HCT116 (cell line): ENCODE data around the gene PSENEN. TPM values are rescaled to one million over a fixed set of nuclear protein-coding genes. Genes with fewer than 3 reads are reported as not detected.

Experiments used
- ATAC-seq: fragments of 200-7000 bp; cut with Tn5 transposase; 2 replicates; pipeline ENCODE4 v1.9.1; 2020; ENCODE audit warnings: mild to moderate bottlenecking, moderate library complexity
- BruUV-seq: library from RNA; stranded (reverse); fragments of 400-500 nt; replicated peaks from 2 replicates; lab custom pipeline; 2021; lab: Mats Ljungman, UMichigan
- CTCF ChIA-PET: fragments of 300-600 bp; sonication (Branson Sonifier 250); formaldehyde crosslinking; loops from one replicate; lab custom pipeline; 2021; ENCODE audit warnings: antibody characterized with exemption; lab: Charles Lee
- POLR2A ChIA-PET: fragments of 300-600, 350-600 bp; sonication (Branson Sonifier 250); formaldehyde crosslinking; loops from one replicate; lab custom pipeline; 2021; ENCODE audit warnings: antibody characterized with exemption; lab: Charles Lee
- RAD21 ChIA-PET, 2 experiments: fragments of 300-600 bp; sonication (Branson Sonifier 250); formaldehyde crosslinking; loops; one replicate each; lab custom pipeline; 2023; ENCODE audit warnings: low total read pairs in 2 of 2; ENCODE audit not compliant: uncharacterized antibody in 2 of 2, unreplicated experiment in 2 of 2, low non-redundant PET in 1 of 2; lab: Charles Lee
- DNase-seq: peaks from one replicate; pipeline ENCODE4 v3.0.0-alpha.2; 2010; ENCODE audit warnings: low read depth, low spot score
- H2AFZ ChIP-seq: fragments of 200-600 bp; shearing (Covaris generic), sonication (generic); 2 replicates; pipeline ENCODE4 v1.6.1; 2017; ENCODE audit warnings: low read depth, mixed run types, mixed read lengths, antibody characterized with exemption, low read length; ENCODE audit not compliant: poor library complexity, severe bottlenecking
- H3K27ac ChIP-seq: 2 replicates; pipeline ENCODE4 v1.5.1; 2012; ENCODE audit warnings: low read depth, low read length
- H3K27me3 ChIP-seq: fragments of 200-600 bp; sonication (generic); 2 replicates; pipeline ENCODE4 v1.6.1; 2016; ENCODE audit warnings: mixed run types, low read length, mixed read lengths; ENCODE audit not compliant: insufficient read depth
- H3K36me3 ChIP-seq, 2 experiments: fragments of 200-500 bp in 1 of 2; fragments of 200-600 bp in 1 of 2; sonication (Bioruptor generic) in 1 of 2; sonication (generic) in 1 of 2; 2 replicates each; pipeline versions ENCODE4 v1.5.1 to v1.6.1; 2014 to 2016; ENCODE audit warnings: low read length in 2 of 2, inconsistent platforms in 1 of 2, mixed read lengths in 1 of 2, mixed run types in 1 of 2; ENCODE audit not compliant: insufficient read depth in 2 of 2, control insufficient read depth in 1 of 2
- H3K4me1 ChIP-seq, 2 experiments: fragments of 200-600 bp in 1 of 2; sonication (generic) in 1 of 2; 2 replicates each; pipeline versions ENCODE4 v1.5.1 to v1.6.1; 2012 to 2017; ENCODE audit warnings: low read length in 2 of 2, inconsistent platforms in 1 of 2, mild to moderate bottlenecking in 1 of 2, mixed read lengths in 1 of 2, mixed run types in 1 of 2, moderate library complexity in 1 of 2; ENCODE audit not compliant: insufficient read depth in 2 of 2, control insufficient read depth in 1 of 2
- H3K4me2 ChIP-seq: fragments of 200-600 bp; sonication (generic); 2 replicates; pipeline ENCODE4 v1.6.1; 2017; ENCODE audit warnings: mixed run types, low read length, mixed read lengths
- H3K4me3 ChIP-seq, 2 experiments: fragments of 200-600 bp in 1 of 2; sonication (generic) in 1 of 2; replicated peaks in 1 of 2; 2 replicates each; pipeline ENCODE4 v1.5.1; 2011 to 2016; ENCODE audit warnings: low read length in 2 of 2, control low read depth in 1 of 2, low read depth in 1 of 2, mild to moderate bottlenecking in 1 of 2, mixed read lengths in 1 of 2, mixed run types in 1 of 2
- H3K79me2 ChIP-seq: fragments of 200-600 bp; sonication (generic); 2 replicates; pipeline ENCODE4 v1.6.1; 2017; ENCODE audit warnings: mild to moderate bottlenecking, mixed run types, low read length, moderate library complexity, mixed read lengths; ENCODE audit not compliant: insufficient read depth
- H3K9ac ChIP-seq: fragments of 200-600 bp; sonication (generic); 2 replicates; pipeline ENCODE4 v1.6.1; 2016; ENCODE audit warnings: low read length, mixed read lengths
- H3K9me2 ChIP-seq: fragments of 200-600 bp; sonication (generic), shearing (Covaris generic); 2 replicates; pipeline ENCODE4 v1.6.1; 2017; ENCODE audit warnings: mixed run types, mild to moderate bottlenecking, moderate library complexity; ENCODE audit not compliant: insufficient read depth
- H3K9me3 ChIP-seq, 2 experiments: fragments of 200-500 bp in 1 of 2; fragments of 200-600 bp in 1 of 2; sonication (Bioruptor generic) in 1 of 2; sonication (generic) in 1 of 2; 2 replicates each; pipeline ENCODE4 v1.6.1; 2014 to 2017; ENCODE audit warnings: low read length in 2 of 2, mixed read lengths in 2 of 2, inconsistent platforms in 1 of 2, low read depth in 1 of 2, mild to moderate bottlenecking in 1 of 2, mixed run types in 1 of 2, moderate library complexity in 1 of 2; ENCODE audit not compliant: control insufficient read depth in 1 of 2, insufficient read depth in 1 of 2
- H4K20me1 ChIP-seq: fragments of 200-600 bp; sonication (generic), shearing (Covaris generic); 2 replicates; pipeline ENCODE4 v1.6.1; 2017; ENCODE audit warnings: mixed run types, mild to moderate bottlenecking, moderate library complexity; ENCODE audit not compliant: insufficient read depth
- CBX3 ChIP-seq: IDR thresholded peaks from 2 replicates; pipeline ENCODE4 v1.6.1; 2012; ENCODE audit warnings: low read depth
- EGR1 ChIP-seq: IDR thresholded peaks from 2 replicates; pipeline ENCODE4 v1.6.1; 2012; ENCODE audit warnings: low read depth
- EZH2 ChIP-seq: fragments of 200-600 bp; sonication (generic); IDR thresholded peaks from 2 replicates; pipeline ENCODE4 v1.6.1; 2017; ENCODE audit warnings: antibody characterized with exemption, mixed run types
- EZH2phosphoT487 ChIP-seq: fragments of 200-600 bp; IDR thresholded peaks from 2 replicates; pipeline ENCODE4 v1.6.1; 2018; ENCODE audit warnings: antibody characterized with exemption, borderline replicate concordance
- FOSL1 ChIP-seq: IDR thresholded peaks from 2 replicates; pipeline ENCODE4 v1.6.1; 2012; ENCODE audit warnings: low read depth
- JUND ChIP-seq: IDR thresholded peaks from 2 replicates; pipeline ENCODE4 v1.6.1; 2012
- POLR2A ChIP-seq: IDR thresholded peaks from 2 replicates; pipeline ENCODE4 v1.7.0; 2011; ENCODE audit warnings: borderline replicate concordance; ENCODE audit not compliant: insufficient read depth, insufficient read length; ENCODE audit errors: extremely low read depth
- POLR2AphosphoS5 ChIP-seq: IDR thresholded peaks from 2 replicates; pipeline ENCODE4 v1.6.1; 2011; ENCODE audit warnings: mild to moderate bottlenecking, low read depth, low read length, moderate library complexity
- RAD21 ChIP-seq: IDR thresholded peaks from 2 replicates; pipeline ENCODE4 v1.6.1; 2012; ENCODE audit warnings: low read depth, mild to moderate bottlenecking
- REST ChIP-seq: IDR thresholded peaks from 2 replicates; pipeline ENCODE4 v1.6.1; 2012; ENCODE audit warnings: low read depth
- SIN3A ChIP-seq: IDR thresholded peaks from 2 replicates; pipeline ENCODE4 v1.6.1; 2012; ENCODE audit warnings: low read depth
- SP1 ChIP-seq: IDR thresholded peaks from 2 replicates; pipeline ENCODE4 v1.6.1; 2012; ENCODE audit warnings: low read depth
- SRF ChIP-seq: IDR thresholded peaks from 2 replicates; pipeline ENCODE4 v1.6.1; 2012; ENCODE audit warnings: low read depth
- TCF7L2 ChIP-seq: IDR thresholded peaks from 2 replicates; pipeline ENCODE4 v1.7.0; 2011; ENCODE audit warnings: borderline replicate concordance, inconsistent platforms; ENCODE audit not compliant: insufficient read depth, insufficient read length; ENCODE audit errors: extremely low read depth
- ZNF274 ChIP-seq: fragments of 200-500 bp; sonication (Bioruptor generic); IDR thresholded peaks from 2 replicates; pipeline ENCODE4 v1.6.1; 2014; ENCODE audit warnings: mild to moderate bottlenecking, low read depth, low read length, inconsistent platforms
- intact Hi-C: fragments of 100-400 bp; cut with micrococcal nuclease; formaldehyde crosslinking; loops from 2 replicates; pipeline ENCODE4 v1.10.0; 2022
- total RNA-seq: library from RNA; stranded (reverse); gene quantifications from one replicate; pipeline ENCODE4 v1.2.1, GENCODE V29; 2021; ENCODE audit not compliant: unreplicated experiment
- TF ChIP-seq, protein P1 (sequence below): IDR thresholded peaks from 2 replicates; pipeline ENCODE4 v1.6.1; 2011; ENCODE audit warnings: mild to moderate bottlenecking, low read length, moderate library complexity; ENCODE audit not compliant: insufficient replicate concordance; ENCODE audit errors: extremely low read depth
- TF ChIP-seq, protein P2 (sequence below), 3 experiments: fragments of 200-600 bp in 1 of 3; sonication (generic) in 1 of 3; IDR thresholded peaks in 2 of 3; conservative IDR thresholded peaks in 1 of 3; 2 replicates each; pipeline ENCODE4 v1.5.1; 2012 to 2017; ENCODE audit warnings: low read depth in 2 of 3, low read length in 2 of 3, antibody characterized with exemption in 1 of 3, borderline replicate concordance in 1 of 3, control low read depth in 1 of 3, mild to moderate bottlenecking in 1 of 3, mixed read lengths in 1 of 3, mixed run types in 1 of 3, moderate library complexity in 1 of 3; ENCODE audit not compliant: insufficient read depth in 1 of 3
- TF ChIP-seq, protein P3 (sequence below): IDR thresholded peaks from 2 replicates; pipeline ENCODE4 v1.6.1; 2012

PSENEN gene
- total RNA-seq, 1 experiment from 2014 or later: 55.3 TPM

DNA sequence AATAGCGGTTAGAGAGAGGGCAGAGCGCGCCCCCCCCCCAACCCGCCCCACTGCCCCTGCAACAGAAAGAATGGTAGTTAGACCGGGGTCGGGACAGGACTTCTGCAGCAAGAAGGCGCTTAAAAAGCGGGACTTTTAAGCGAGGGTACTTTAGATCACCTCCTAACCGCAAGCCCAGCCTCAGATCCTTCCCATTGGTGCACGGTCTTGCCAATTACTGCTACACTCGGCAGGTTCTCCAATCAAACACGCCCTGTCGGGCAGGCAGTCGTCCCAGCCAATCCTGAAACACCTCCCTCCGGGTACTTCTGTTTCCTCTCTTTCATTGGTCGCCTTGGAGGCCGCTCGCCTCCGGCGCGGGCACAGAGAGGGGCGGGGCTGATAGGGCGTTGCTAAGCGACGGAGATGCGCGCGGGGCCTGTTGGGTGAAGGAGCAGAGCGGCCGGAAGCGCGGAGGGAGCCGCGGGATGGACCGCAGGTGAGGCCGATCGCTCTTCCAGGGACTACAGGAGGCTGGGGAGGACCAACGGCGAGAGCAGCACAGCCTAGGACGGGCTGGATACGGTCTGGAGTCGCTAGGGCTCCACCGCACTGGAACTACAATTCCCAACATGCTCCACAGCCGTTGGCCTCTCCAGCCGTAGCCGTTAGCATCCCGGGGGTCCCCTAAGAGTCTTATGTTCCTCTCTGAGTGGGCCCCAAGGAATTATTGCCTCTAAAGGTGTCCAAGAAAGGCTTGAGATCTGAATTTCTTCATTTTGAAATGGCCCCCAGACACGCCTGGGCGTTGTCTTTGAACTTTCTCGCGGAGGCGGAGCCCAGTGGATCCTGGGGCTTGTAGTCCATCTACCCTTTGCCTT lies 12.5 kb downstream of the PSENEN start, which contains the start of gene PROSER3:
PROSER3 (plus strand) TSS at position 428 of the 860 bp plus-strand sequence; CDS start at position 468, 40 bp downstream.
- peaks cover 14 to 25% of the 10 kb centered on the region in 2 experiments for H3K4me1 ChIP-seq
- H3K9ac ChIP-seq: peak within 1 kb of the TSS; percentile 92
- H3K9me3 ChIP-seq: no peaks in the 10 kb centered on the region
- DNase-seq (peak; percentile 99), ATAC-seq (peak; percentile 97)
- ChIA-PET POLR2A (interaction anchor here (0.9 to 2.3 kb wide), 3 partner anchors 9 to 13 kb away, joined by 3 to 20 read pairs (median 4); partner anchors contain the start of genes LIN37, PSENEN and U2AF1L4), RAD21 (interaction anchor here in 1 of 2 experiments (0.6 kb wide), 1 partner anchor 10 kb away, joined by 6 read pairs; no protein-coding TSS in a partner anchor), CTCF (interaction anchor here (1.0 kb wide), 1 partner anchor 10 kb away, joined by 5 read pairs; the partner anchor contains the start of gene LIN37)
- H3K9me2 ChIP-seq: no peaks in the 10 kb centered on the region
- H3K79me2 ChIP-seq: peaks cover 17% of the 10 kb centered on the region
- BruUV-seq: TSS peak; percentile 77
- H3K27ac ChIP-seq: peak within 1 kb of the TSS; percentile 75
- peak within 1 kb of the TSS; percentile 18 for H2AFZ ChIP-seq
- peaks cover 4 to 12% of the 10 kb centered on the region in 2 experiments; a peak in 3 of 4 replicates for H3K36me3 ChIP-seq
- peak within 1 kb of the TSS; percentile 83 for H3K4me2 ChIP-seq
- no peaks in the 10 kb centered on the region for H4K20me1 ChIP-seq
- H3K4me3 ChIP-seq: peak within 1 kb of the TSS; percentile 92 to 96
- H3K27me3 ChIP-seq: no peaks in the 10 kb centered on the region
- intact Hi-C loops: no loop called here
- no peak for TF ChIP-seq SIN3A
- no peak for TF ChIP-seq CBX3
- no peak for TF ChIP-seq EZH2phosphoT487
- TF ChIP-seq, protein P1, sequence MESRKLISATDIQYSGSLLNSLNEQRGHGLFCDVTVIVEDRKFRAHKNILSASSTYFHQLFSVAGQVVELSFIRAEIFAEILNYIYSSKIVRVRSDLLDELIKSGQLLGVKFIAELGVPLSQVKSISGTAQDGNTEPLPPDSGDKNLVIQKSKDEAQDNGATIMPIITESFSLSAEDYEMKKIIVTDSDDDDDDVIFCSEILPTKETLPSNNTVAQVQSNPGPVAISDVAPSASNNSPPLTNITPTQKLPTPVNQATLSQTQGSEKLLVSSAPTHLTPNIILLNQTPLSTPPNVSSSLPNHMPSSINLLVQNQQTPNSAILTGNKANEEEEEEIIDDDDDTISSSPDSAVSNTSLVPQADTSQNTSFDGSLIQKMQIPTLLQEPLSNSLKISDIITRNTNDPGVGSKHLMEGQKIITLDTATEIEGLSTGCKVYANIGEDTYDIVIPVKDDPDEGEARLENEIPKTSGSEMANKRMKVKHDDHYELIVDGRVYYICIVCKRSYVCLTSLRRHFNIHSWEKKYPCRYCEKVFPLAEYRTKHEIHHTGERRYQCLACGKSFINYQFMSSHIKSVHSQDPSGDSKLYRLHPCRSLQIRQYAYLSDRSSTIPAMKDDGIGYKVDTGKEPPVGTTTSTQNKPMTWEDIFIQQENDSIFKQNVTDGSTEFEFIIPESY: no peak
- TF ChIP-seq POLR2AphosphoS5: peak; percentile 74
- TF ChIP-seq RAD21: no peak
- peak; percentile 99 for TF ChIP-seq SP1
- no peak for TF ChIP-seq SRF
- TF ChIP-seq ZNF274: no peak
- no peak for TF ChIP-seq REST
- TF ChIP-seq, protein P2, sequence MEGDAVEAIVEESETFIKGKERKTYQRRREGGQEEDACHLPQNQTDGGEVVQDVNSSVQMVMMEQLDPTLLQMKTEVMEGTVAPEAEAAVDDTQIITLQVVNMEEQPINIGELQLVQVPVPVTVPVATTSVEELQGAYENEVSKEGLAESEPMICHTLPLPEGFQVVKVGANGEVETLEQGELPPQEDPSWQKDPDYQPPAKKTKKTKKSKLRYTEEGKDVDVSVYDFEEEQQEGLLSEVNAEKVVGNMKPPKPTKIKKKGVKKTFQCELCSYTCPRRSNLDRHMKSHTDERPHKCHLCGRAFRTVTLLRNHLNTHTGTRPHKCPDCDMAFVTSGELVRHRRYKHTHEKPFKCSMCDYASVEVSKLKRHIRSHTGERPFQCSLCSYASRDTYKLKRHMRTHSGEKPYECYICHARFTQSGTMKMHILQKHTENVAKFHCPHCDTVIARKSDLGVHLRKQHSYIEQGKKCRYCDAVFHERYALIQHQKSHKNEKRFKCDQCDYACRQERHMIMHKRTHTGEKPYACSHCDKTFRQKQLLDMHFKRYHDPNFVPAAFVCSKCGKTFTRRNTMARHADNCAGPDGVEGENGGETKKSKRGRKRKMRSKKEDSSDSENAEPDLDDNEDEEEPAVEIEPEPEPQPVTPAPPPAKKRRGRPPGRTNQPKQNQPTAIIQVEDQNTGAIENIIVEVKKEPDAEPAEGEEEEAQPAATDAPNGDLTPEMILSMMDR (IDR thresholded peaks at IDR 0.05 in 2 of 3, conservative IDR thresholded peaks at IDR 0.05 in 1 of 3; ENCODE audit: borderline replicate concordance in 1 of 3, insufficient read depth in 1 of 3, low read depth in 2 of 3, low read length in 2 of 3): no peak
- no peak for TF ChIP-seq EZH2
- TF ChIP-seq POLR2A: peak; percentile 56
- peak; percentile 96 for TF ChIP-seq EGR1
- TF ChIP-seq, protein P3, sequence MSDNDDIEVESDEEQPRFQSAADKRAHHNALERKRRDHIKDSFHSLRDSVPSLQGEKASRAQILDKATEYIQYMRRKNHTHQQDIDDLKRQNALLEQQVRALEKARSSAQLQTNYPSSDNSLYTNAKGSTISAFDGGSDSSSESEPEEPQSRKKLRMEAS: no peak
- TF ChIP-seq FOSL1: no peak
- peak; percentile 93 for TF ChIP-seq TCF7L2
- no peak for TF ChIP-seq JUND
